Measurements from ENCODE around the gene RTP2.

DNA sequence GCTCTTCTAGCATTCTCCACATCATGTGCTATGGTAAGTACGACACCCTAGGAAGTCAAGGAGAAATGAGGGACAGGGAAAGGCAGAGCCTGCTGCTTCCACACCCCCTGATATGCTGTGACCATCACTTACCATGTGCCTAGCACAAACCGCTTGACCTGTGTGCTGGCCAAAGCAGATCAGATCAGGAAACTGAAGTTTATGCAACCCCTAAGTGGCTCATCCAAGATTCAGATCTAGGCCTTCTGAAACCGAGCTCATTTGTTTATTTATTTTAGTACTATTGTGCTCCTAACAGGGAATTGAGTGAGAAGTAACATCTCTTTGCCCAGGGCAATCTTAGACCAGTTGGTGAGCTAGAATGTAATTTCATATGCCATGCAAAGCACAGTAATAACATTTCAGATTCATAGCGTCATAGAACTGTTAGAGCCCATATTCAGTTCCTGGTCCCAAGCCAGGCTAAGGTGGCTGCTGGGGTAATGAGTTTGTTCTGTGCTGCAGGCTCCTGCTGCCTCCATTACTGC is at the start of gene RTP2:
- TF ChIP-seq CTCF (IDR thresholded peaks at IDR 0.05) (no peak), POLR2AphosphoS5 (IDR thresholded peaks at IDR 0.05; ENCODE audit: low read depth, low read length) (no peak), SIN3A (IDR thresholded peaks at IDR 0.05; ENCODE audit: borderline replicate concordance, insufficient read depth, low read depth, low read length) (no peak), TCF7L2 (IDR thresholded peaks at IDR 0.05; ENCODE audit: low read depth, low read length) (no peak), REST (IDR thresholded peaks at IDR 0.05; ENCODE audit: insufficient read depth in 1 of 2, low read depth in 2 of 2, low read length in 1 of 2) (no peak)
